ENCODE measurements around the gene FMO1.
A peak's percentile ranks its signal among the peaks of the same experiment; 100 is the strongest.
"Not testable (repeated sequence)": the region's sequence is repeated elsewhere in the genome, so short reads cannot be mapped to it uniquely, and the experiment has no call there.

The FMO1 gene, protein sequence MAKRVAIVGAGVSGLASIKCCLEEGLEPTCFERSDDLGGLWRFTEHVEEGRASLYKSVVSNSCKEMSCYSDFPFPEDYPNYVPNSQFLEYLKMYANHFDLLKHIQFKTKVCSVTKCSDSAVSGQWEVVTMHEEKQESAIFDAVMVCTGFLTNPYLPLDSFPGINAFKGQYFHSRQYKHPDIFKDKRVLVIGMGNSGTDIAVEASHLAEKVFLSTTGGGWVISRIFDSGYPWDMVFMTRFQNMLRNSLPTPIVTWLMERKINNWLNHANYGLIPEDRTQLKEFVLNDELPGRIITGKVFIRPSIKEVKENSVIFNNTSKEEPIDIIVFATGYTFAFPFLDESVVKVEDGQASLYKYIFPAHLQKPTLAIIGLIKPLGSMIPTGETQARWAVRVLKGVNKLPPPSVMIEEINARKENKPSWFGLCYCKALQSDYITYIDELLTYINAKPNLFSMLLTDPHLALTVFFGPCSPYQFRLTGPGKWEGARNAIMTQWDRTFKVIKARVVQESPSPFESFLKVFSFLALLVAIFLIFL

DNA sequence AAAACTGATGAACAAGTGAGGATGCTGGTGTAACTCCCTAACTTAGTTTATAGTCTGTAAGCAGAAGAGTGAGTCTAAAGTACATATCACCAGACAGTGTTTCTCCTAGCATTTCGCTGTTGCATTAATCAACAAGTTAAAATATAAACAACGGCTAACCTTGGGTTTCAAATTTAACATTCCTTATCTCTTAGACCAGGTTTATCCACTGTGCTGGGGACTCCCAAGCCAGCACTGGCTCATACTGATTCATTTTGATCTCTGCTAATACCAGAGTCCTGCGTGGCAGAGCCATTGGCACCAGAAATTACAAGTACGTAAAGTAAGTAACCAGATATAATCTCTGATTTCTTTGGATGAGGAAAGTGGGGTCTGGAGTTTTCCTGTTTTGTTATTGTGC is at the start of gene FMO1:
TSS of gene FMO1 (plus strand) at position 193 of the 400 bp plus-strand sequence. CDS start 9,594 bp downstream, outside the sequence.
- no peak for DNase-seq (ENCODE audit: low read depth)

GRCh38 chr1:171204296-171204695 is 44.0 kb upstream of the FMO1 start:
- no peak for DNase-seq (ENCODE audit: low read depth)

DNA sequence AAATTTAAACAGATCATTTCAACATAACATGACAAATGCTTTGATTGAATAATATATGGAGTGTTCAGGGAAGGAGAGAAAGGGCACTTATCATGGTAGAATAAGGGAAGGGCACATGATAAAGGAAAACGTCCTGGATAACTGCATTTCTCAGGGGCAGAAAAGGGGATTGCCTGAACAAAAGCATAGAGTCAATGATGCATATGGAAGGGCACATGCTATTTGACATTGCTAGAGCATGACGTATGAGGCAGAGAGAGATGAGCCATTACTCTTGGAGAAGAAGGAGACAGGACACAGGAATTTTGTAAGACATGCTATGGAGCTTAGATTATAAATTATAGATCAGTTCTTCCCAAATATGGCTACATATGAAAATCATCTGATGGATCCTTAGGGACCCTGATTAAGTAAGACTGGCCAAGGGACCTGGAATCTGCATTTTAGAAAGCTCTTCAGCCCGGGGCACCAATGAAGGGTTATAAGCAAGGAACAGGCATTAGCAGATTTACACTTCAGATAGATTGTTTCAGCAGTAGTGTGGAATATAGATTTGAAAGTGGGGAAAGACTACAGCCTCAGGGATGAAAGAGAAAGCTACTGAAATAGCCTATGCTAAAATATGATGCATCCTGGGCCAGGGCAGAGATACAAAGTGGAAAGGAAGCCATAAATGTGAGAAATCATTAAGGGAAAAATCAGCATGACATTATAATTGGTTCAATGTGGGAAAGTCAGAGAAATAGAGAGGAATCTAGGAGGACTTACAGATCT is 41.9 kb upstream of the FMO1 start:
- DNase-seq (ENCODE audit: low read depth), result no peak

DNA sequence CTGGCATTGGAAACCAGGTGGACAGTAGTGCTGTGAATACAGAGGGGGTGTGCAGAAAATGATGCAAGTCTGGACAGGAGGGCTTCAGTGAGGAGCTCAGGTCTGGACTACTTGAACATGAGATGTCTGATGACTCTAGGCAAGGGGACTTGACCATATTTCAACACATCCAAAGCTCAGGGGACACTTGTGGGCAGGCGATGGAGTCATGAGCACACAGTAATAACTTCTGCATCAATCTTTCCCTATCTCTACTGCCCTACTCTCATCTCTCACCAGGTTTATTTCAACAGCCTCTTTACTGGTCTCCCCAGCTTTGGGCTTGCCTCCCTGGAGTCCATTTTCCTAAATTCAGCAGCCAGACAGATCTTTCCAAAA is 41.3 kb upstream of the FMO1 start:
- no peak for DNase-seq (ENCODE audit: low read depth)

DNA sequence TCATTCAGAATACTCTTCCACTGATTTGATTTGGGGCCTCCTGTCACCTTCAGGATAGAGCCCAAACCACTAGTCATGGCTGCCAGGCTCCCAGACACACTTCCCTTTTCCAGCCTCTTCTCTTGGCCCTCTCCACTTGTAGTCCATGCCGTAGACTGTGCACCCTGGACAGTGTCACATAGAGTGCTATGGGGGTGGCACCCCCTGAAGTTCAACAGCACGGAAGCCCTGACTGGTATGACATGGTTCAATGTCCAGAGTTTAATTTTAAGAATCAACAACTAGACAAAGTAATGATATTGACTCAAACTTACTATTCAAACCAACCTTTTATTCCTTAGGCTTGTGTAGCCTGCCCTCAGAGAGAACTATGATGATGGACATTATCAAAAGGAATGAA is 40.9 kb upstream of the FMO1 start:
- no peak for DNase-seq (ENCODE audit: low read depth)

- DNase-seq (ENCODE audit: low read depth), result no peak
These were observed 37.9 kb upstream of the FMO1 start for GRCh38 chr1:171210355-171210754.

DNA sequence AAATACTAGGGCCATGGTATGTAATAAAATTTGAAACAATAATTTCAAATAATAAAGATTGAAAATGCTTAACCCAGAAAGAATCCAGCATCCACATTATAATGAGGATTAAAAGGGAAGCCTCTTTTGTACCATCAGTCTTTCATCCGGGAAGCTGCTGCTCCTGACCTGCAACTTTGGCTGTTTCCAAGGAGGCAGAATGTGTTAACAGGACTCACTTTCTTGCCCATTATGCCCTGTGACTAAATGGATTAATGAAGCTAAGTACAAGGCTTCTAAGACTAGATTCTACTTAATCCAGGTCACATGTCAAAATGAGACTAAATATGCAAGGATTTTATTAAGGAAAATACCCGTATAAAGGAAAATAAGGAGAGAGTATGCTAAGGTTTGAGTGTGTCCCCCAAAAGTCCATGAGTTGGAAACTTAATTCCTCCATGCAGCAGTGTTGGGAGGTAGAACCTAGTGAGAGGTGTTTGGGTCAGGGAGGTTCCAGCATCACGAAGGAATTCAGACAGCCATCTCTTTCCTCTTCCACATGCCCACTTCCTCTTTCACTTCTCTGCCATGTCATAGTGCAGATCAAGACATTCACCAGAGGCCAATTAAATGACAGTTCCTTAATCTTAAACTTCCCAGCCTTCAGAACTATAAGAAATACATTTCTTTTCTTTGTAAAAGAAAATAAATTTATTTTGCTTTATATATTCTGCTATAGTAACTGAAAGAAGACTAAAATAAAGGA is 35.5 kb upstream of the FMO1 start:
- DNase-seq (ENCODE audit: low read depth), result no peak

GRCh38 chr1:171213559-171214454 is 34.5 kb upstream of the FMO1 start:
- DNase-seq (ENCODE audit: low read depth), result no peak

DNA sequence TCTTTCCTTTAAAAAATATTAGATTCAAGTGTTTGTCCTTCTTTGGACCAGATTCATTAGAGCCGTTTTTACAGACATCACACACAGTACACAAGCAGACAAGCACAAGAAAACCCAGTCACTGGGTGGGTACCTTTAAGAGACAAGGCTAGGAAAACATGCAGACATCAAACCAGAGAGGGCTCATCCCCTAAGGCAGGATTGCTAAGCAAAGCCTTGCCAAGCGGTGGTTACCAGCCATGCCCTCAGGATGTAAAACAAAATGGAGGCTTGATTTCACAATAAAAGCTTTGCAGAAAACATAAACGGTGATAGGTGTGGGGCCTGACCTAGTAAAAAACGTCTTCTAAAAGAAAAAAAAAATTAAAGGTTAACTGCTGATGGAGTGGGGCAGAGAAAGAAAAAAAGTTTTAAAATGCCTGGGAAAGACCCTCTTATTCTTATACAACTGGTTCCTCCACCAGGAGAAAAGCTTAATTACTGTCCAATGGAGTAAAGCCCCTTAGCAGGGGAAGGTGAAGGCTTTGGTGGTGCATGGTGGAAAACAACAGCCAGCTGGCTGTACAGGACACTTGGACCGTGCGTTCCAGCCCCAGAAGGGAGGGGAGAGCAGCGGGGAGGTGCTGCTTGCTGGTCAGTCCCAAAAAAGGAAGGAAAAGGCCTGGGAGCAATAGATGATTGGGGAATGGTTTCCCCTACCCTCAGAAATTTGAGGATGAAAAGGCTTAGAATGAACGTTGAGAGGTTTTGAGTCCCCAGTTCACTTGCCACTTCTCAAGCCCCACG is 30.4 kb upstream of the FMO1 start:
- DNase-seq (ENCODE audit: low read depth), result peak; percentile 42

DNA sequence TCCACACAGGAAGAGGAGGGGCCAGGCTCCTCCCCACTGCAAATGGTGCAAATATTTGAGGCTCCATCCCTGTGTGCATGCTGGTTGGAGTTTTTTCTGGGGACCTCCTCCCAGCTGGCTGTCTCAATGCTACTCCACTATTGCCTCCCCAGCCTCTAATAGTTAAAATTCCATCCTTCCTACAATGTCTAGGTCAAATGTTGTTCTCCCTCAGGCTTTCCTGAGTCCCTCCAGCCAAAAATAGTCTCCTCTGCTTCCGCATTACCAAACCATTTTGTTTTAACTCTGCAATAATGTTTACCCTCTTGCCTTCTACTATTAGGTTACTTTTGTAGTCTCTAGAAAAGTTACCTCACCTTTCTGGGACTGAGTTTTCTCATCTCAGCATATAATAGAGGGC is 29.6 kb upstream of the FMO1 start:
- no peak for DNase-seq (ENCODE audit: low read depth)

DNA sequence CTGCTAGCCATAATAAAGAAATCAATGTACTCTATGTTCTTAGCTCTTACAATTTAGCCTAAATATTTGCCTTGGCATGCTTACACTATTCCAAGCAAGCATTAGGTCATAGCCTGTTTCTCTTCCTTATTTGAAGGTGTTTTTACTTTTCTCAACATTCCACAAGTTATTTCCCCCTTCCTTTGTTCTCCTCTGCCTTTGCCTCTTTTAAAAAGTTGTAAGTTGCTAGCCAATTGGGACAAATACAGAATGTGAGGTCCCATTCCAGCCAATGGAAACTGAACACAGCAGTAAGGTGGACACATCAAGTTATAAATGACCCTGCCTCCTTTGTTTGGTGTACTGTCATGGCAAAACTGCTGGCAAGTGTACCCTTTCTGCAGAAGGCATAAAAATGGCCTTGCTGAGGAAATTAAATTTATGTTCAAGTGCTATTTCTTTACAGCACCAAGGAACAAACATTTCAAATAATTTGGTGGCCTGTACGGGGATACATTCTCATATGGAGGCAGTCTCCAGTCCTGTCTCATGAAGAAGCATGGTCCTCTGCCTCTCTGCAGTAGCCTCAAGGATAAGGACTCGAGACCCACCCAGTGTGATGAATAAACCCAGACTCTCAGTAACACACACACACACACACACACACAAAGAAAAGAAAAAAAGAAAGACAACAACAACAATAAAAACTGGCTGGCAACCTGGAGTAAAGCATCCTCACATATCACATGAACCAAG is 28.8 kb upstream of the FMO1 start:
- no peak for DNase-seq (ENCODE audit: low read depth)

DNA sequence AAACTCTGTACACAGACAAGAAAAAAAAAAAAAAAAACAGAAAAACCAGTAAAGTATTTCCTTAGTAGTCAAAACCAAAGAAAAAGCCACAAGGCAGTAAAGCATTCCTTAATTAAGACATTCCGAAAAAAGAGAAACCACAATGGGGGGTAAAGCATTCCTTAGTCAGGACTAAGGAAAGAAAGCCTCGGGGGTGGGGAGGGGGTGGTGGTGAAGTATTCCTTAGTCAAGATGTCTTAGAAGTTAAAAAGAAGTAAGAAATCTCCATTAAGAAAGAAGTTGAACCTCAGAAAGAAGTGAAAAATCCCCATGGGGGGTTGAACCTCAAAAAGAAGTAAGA is 28.2 kb upstream of the FMO1 start:
- peak; percentile 81 for DNase-seq (ENCODE audit: low read depth)

- DNase-seq (ENCODE audit: low read depth), result peak; percentile 34
These were observed 27.7 kb upstream of the FMO1 start for GRCh38 chr1:171220581-171221054.

- peak; percentile 9 for DNase-seq (ENCODE audit: low read depth)
These were observed 26.4 kb upstream of the FMO1 start for GRCh38 chr1:171221665-171222591.

GRCh38 chr1:171222936-171223335 is 25.4 kb upstream of the FMO1 start:
- DNase-seq (ENCODE audit: low read depth), result no peak

GRCh38 chr1:171224257-171224656 is 24.0 kb upstream of the FMO1 start:
- not testable (repeated sequence) for DNase-seq (ENCODE audit: low read depth)

GRCh38 chr1:171226747-171227370 is 21.4 kb upstream of the FMO1 start:
- peak; percentile 77 for DNase-seq (ENCODE audit: low read depth)

DNA sequence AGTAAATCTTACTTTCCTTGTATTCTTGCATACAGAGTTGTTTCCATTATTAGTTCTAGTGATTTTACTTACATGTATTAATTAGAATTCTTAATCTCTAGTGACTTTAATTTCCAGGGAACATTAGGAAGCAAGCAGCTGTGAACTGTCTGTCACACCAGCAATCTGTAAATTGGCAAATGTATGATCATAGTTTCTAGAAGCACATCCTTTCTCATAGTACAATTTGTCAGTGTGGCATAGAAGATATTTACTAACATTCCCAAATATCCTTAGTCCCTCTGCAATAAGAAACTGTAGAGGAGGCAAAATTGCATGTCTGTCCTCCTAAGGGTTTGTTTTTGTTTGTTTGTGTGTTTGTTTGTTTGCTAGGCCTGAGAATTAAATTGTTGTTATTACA is 17.0 kb upstream of the FMO1 start:
- DNase-seq (ENCODE audit: low read depth), result no peak
